NCI-H2107 treated with DMSO at 0.1 percent for 48 hours (cell line): ENCODE measurements around the gene TMEM213.
"Not testable (repeated sequence)": the region's sequence is repeated elsewhere in the genome, so short reads cannot be mapped to it uniquely, and the experiment has no call there.

Experiments
- DNase-seq: peaks from one replicate; lab custom pipeline; 2025; ENCODE audit not compliant: unreplicated experiment; lab: John Stamatoyannopoulos, UW

TMEM213 gene

GRCh38 chr7:138797046-138797445 is 748 bp upstream of the TMEM213 start:
- DNase-seq, result not testable (repeated sequence)

- no peak for DNase-seq
These were observed 1.0 kb downstream of the TMEM213 start for GRCh38 chr7:138798836-138799235.

- DNase-seq, result no peak
These were observed 1.7 kb downstream of the TMEM213 start for GRCh38 chr7:138799336-138800000.

- DNase-seq, result no peak
These were observed 3.5 kb downstream of the TMEM213 start for GRCh38 chr7:138801256-138801655.

- no peak for DNase-seq
These were observed 4.9 kb downstream of the TMEM213 start for GRCh38 chr7:138802706-138803105.

- DNase-seq, result no peak
These were observed 6.8 kb downstream of the TMEM213 start for GRCh38 chr7:138804618-138805017.

GRCh38 chr7:138809346-138809745 is 11.6 kb downstream of the TMEM213 start:
- no peak for DNase-seq

GRCh38 chr7:138811327-138811726 is 13.5 kb downstream of the TMEM213 start:
- not testable (repeated sequence) for DNase-seq

- DNase-seq, result no peak
These were observed 16.2 kb downstream of the TMEM213 start for GRCh38 chr7:138813945-138814344.

- no peak for DNase-seq
These were observed 17.1 kb downstream of the TMEM213 start for GRCh38 chr7:138814816-138815332.

GRCh38 chr7:138816650-138817049 is 18.9 kb downstream of the TMEM213 start:
- DNase-seq, result no peak

GRCh38 chr7:138819625-138820024 is 21.8 kb downstream of the TMEM213 start:
- DNase-seq, result no peak

GRCh38 chr7:138821912-138822311 is 24.1 kb downstream of the TMEM213 start:
- DNase-seq, result no peak

- no peak for DNase-seq
These were observed 25.2 kb downstream of the TMEM213 start for GRCh38 chr7:138822867-138823535.

- no peak for DNase-seq
These were observed 27.4 kb downstream of the TMEM213 start for GRCh38 chr7:138825049-138825721.

GRCh38 chr7:138828302-138828701 is 30.5 kb downstream of the TMEM213 start:
- no peak for DNase-seq

- DNase-seq, result no peak
These were observed 31.5 kb downstream of the TMEM213 start for GRCh38 chr7:138829335-138829734.

- DNase-seq, result no peak
These were observed 35.2 kb downstream of the TMEM213 start for GRCh38 chr7:138832966-138833365.

- DNase-seq, result no peak
These were observed 35.8 kb downstream of the TMEM213 start for GRCh38 chr7:138833596-138833995.

- DNase-seq, result no peak
These were observed 36.8 kb downstream of the TMEM213 start for GRCh38 chr7:138834583-138834982.

GRCh38 chr7:138835087-138835486 is 37.3 kb downstream of the TMEM213 start:
- no peak for DNase-seq

GRCh38 chr7:138837627-138838026 is 39.8 kb downstream of the TMEM213 start:
- DNase-seq, result peak; percentile 24
